C4-2B (cell line): ENCODE measurements around the gene DACT3.

ENCODE experiments used
- CTCF ChIP-seq: fragments of 450-650 bp; conservative IDR thresholded peaks from 2 replicates; pipeline ENCODE4 v1.5.1; 2017; ENCODE audit warnings: mild to moderate bottlenecking
- ZFX ChIP-seq: fragments of 450-650 bp; IDR thresholded peaks from 2 replicates; pipeline ENCODE4 v1.6.1; 2017

- no peak for TF ChIP-seq CTCF
- no peak for TF ChIP-seq ZFX
These were observed 57.8 kb downstream of the DACT3 start for GRCh38 chr19:46603195-46603637.
